Amniotic stem cell (primary cell): ENCODE data around the gene TMEM42.

Source experiments
- DNase-seq: peaks from one replicate; lab custom pipeline; 2025; lab: John Stamatoyannopoulos, UW

Gene TMEM42

GRCh38 chr3:44874308-44874707 lies 12.6 kb downstream of the TMEM42 start, which contains the start of gene TGM4:
Gene TGM4 (plus strand): TSS chr3:44874608. CDS start chr3:44874679, 71 bp downstream.
- DNase-seq = no peak

- no peak for DNase-seq
Observed at GRCh38 chr3:44875596-44875995, 13.9 kb downstream of the TMEM42 start.

- DNase-seq = no peak
Observed at GRCh38 chr3:44877333-44877732, 15.6 kb downstream of the TMEM42 start.

GRCh38 chr3:44880284-44880683 lies 18.6 kb downstream of the TMEM42 start:
- DNase-seq = no peak

GRCh38 chr3:44883213-44883955 lies 21.7 kb downstream of the TMEM42 start:
- no peak for DNase-seq

- DNase-seq = peak; percentile 59
Observed at GRCh38 chr3:44883999-44884431, 22.3 kb downstream of the TMEM42 start.

GRCh38 chr3:44885618-44886017 lies 23.9 kb downstream of the TMEM42 start:
- DNase-seq = peak; percentile 87

- DNase-seq = no peak
Observed at GRCh38 chr3:44886561-44886960, 24.8 kb downstream of the TMEM42 start.

GRCh38 chr3:44887101-44887500 lies 25.4 kb downstream of the TMEM42 start:
- no peak for DNase-seq

- no peak for DNase-seq
Observed at GRCh38 chr3:44890258-44890657, 28.5 kb downstream of the TMEM42 start.

- no peak for DNase-seq
Observed at GRCh38 chr3:44890852-44891251, 29.1 kb downstream of the TMEM42 start.

GRCh38 chr3:44892689-44893088 lies 31.0 kb downstream of the TMEM42 start:
- no peak for DNase-seq

GRCh38 chr3:44893097-44893496 lies 31.4 kb downstream of the TMEM42 start:
- peak; percentile 45 for DNase-seq

GRCh38 chr3:44894485-44894884 lies 32.8 kb downstream of the TMEM42 start:
- DNase-seq = no peak

GRCh38 chr3:44896440-44896839 lies 34.7 kb downstream of the TMEM42 start:
- DNase-seq = no peak

- DNase-seq = no peak
Observed at GRCh38 chr3:44899683-44900367, 38.1 kb downstream of the TMEM42 start.

- DNase-seq = no peak
Observed at GRCh38 chr3:44902628-44903027, 40.9 kb downstream of the TMEM42 start.

GRCh38 chr3:44903314-44903713 lies 41.6 kb downstream of the TMEM42 start:
- no peak for DNase-seq

- DNase-seq = no peak
Observed at GRCh38 chr3:44903751-44904150, 42.0 kb downstream of the TMEM42 start.

- no peak for DNase-seq
Observed at GRCh38 chr3:44905446-44906157, 43.9 kb downstream of the TMEM42 start.

GRCh38 chr3:44906997-44907396 lies 45.3 kb downstream of the TMEM42 start:
- no peak for DNase-seq

- DNase-seq = no peak
Observed at GRCh38 chr3:44907612-44908011, 45.9 kb downstream of the TMEM42 start.

- no peak for DNase-seq
Observed at GRCh38 chr3:44909063-44909462, 47.4 kb downstream of the TMEM42 start.
